NB4 (cell line): ENCODE data around the gene SND1.

Source experiments
- DNase-seq: peaks from one replicate; pipeline ENCODE4 v3.0.0; 2010; ENCODE audit warnings: low read depth
- H3K4me3 ChIP-seq: one replicate; pipeline ENCODE4 v1.5.1; 2011; ENCODE audit warnings: mild to moderate bottlenecking, low read depth, low read length, moderate library complexity
- MYC ChIP-seq: IDR thresholded peaks from 2 replicates; pipeline ENCODE4 v1.6.1; 2011; ENCODE audit warnings: low read depth, low read length
- POLR2A ChIP-seq: IDR thresholded peaks from 2 replicates; pipeline ENCODE4 v1.6.1; 2011; ENCODE audit warnings: mild to moderate bottlenecking; ENCODE audit not compliant: insufficient read length; ENCODE audit errors: extremely low read depth
- TF ChIP-seq, protein P1 (sequence below): IDR thresholded peaks from 2 replicates; pipeline ENCODE4 v1.6.1; 2011; ENCODE audit warnings: low read depth, low read length
- TF ChIP-seq, protein P2 (sequence below): IDR thresholded peaks from one replicate; pipeline ENCODE4 v1.5.1; 2012; ENCODE audit warnings: low read depth, low read length

Gene SND1

DNA sequence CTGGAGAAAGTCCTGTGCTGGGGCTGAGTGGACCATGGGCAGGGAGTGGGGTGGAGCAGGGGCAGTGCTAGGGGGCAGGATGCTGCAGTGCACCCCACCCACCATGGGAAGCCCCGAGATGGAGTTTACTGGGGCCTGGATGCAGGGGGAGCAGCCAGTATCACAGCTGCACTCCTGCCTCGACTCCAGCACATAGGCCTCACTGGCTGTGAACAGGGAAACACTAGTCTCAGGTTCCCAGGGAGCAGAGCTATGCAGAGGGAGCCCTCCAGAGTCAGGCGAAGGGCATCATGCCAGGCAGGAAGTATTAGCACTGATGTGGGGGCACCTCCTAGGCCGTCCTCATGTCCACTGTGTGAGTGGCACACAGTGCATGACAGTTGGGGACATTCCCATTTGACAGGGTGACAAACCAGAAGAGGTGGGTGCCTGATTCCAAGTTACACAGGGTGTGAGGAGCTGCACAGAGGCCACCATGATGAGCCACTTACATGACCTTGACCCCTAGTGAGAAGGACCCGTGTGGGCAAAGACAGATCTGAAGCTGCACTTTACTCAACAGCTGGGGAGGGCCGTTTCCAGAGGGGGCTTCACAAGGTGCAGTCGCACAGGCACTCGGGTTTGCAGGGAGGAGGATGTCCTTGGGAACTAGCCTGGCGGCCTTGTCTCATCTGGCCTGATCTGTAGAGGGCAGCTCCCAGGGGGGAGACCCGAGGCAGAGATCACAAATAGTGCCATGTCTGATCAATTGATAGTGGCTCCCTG is 449.1 kb downstream of the SND1 start:
- TF ChIP-seq MYC (no peak), POLR2A (no peak)
- TF ChIP-seq, protein P1, sequence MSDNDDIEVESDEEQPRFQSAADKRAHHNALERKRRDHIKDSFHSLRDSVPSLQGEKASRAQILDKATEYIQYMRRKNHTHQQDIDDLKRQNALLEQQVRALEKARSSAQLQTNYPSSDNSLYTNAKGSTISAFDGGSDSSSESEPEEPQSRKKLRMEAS = no peak
- TF ChIP-seq, protein P2, sequence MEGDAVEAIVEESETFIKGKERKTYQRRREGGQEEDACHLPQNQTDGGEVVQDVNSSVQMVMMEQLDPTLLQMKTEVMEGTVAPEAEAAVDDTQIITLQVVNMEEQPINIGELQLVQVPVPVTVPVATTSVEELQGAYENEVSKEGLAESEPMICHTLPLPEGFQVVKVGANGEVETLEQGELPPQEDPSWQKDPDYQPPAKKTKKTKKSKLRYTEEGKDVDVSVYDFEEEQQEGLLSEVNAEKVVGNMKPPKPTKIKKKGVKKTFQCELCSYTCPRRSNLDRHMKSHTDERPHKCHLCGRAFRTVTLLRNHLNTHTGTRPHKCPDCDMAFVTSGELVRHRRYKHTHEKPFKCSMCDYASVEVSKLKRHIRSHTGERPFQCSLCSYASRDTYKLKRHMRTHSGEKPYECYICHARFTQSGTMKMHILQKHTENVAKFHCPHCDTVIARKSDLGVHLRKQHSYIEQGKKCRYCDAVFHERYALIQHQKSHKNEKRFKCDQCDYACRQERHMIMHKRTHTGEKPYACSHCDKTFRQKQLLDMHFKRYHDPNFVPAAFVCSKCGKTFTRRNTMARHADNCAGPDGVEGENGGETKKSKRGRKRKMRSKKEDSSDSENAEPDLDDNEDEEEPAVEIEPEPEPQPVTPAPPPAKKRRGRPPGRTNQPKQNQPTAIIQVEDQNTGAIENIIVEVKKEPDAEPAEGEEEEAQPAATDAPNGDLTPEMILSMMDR = no peak
- DNase-seq = no peak
- H3K4me3 ChIP-seq = no peak overlapping the region

GRCh38 chr7:128102490-128103291 is 450.7 kb downstream of the SND1 start:
- DNase-seq = peak; percentile 41
- no peak for TF ChIP-seq MYC
- TF ChIP-seq, protein P1 = no peak
- TF ChIP-seq POLR2A = no peak
- TF ChIP-seq, protein P2 = no peak
- no peak overlapping the region for H3K4me3 ChIP-seq

DNA sequence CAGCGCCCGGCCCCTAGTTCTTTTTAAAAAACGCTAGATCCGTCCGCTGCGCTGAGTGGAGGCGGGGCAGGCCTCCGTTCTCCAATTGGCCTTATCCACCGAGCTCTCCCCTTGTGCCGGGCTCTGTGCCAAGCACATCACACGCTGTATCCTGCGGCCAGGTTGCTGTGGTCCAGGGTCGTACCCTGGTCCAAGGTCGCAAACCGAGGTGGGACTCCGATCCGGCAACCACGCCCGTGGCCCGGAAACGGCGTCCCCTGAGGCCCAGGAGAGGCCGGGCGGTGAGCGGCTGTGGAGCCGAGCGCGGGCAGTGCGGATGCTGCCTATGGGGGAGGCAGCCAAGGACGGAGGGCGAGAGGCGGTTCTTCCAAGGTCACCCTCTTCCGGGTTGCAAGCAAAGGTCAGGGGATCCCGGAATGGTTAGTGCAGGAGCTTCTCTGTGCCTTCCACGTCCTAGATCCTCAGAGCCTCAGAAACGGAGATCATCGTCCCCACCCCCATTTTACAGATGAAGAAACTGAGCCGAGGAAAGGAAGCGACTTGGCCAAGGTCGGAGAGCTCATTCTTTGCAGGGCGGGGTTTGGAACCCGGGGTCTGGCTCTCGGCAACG is 451.6 kb downstream of the SND1 start:
- TF ChIP-seq, protein P2 = no peak
- TF ChIP-seq POLR2A = no peak
- TF ChIP-seq, protein P1 = no peak
- no peak for TF ChIP-seq MYC
- peak overlapping the region; percentile 73 for H3K4me3 ChIP-seq
- peak; percentile 93 for DNase-seq

DNA sequence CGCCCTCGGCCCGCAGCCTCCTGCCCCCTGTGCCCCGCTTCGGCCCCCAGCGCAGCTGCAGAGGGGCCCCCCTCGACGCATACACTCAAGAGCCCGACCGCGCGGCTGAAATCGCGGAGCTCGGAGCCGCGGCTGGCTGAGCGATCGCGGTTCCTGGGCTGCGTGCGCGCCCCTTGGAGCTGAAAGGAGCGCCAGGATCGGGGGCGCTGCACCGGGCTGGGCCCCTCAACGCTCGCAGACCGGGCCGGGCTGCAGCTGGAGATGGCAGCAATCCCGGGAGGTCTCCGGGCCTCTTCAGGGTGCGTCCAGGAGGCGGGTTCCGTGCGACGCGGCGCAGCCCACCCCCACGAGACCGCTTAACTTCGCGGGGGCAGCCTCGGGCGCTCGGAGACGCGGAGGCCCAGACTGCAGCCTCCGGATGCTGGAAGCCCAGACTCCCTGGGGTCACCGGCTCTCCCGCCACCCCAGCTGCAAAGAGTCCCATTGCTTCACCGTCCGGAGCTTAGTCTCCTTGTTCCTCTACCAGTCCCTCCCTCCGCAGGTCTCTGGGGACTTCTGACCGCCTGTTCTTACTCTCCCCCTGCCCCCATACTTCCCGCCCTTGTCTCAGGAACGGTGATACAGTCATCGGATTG is 452.2 kb downstream of the SND1 start:
- TF ChIP-seq, protein P2 = no peak
- TF ChIP-seq MYC = peak; percentile 55
- TF ChIP-seq, protein P1 = peak; percentile 48; the same call in 1 of the 2 replicates
- TF ChIP-seq POLR2A = no peak
- DNase-seq = peak; percentile 100
- peak overlapping the region; percentile 73 for H3K4me3 ChIP-seq

DNA sequence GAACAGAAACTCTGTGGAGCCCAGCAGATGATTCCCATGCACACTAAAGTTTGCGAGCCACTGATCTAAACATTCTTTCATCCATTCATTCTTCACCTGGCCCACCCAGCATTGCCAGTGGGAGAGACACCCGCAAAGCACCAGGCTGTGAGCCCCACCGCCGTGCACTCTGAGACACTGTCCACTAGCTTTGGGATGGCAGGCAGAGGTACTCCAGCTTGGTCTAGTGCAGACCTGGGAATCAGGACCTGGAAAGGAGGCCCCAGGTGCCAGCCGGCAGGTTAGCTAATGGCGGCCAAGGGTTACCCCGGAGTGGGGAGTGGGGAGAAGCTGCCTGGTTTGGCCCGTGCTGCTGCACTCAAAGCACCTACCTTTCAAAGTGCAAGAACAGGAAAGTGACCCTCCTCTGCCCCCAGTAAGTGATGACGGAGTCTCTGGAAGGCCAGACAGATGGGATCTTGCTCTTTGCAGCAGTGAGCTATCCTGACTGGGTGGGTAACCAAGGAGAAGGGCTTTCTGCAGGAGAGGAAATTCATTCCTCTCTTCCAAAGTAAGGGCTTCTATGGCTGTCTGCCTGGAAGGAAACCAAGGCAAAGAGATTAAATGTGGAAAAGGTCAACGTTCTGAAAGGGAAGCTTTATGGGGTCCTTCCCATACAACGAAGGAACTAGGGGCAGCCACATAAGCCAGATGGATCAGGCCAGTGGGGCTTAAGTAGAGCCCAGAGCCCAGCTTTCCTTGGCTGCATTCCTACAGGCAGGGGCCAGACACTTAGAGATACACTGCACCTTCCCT is 453.4 kb downstream of the SND1 start:
- TF ChIP-seq MYC = no peak
- TF ChIP-seq, protein P1 = no peak
- TF ChIP-seq POLR2A = no peak
- TF ChIP-seq, protein P2 = no peak
- DNase-seq = no peak
- H3K4me3 ChIP-seq = no peak overlapping the region
